Hepatocyte (in vitro differentiated cells): ENCODE measurements around the gene ADGRL1.

ENCODE experiments used
- EZH2phosphoT487 ChIP-seq: fragments of 200-600 bp; sonication (generic); IDR thresholded peaks from one replicate; pipeline ENCODE4 v1.6.1; 2018; ENCODE audit warnings: antibody characterized with exemption, mild to moderate bottlenecking, low read depth, moderate library complexity; ENCODE audit not compliant: unreplicated experiment, severe bottlenecking
- TF ChIP-seq, protein P1 (sequence below): fragments of 200-600 bp; sonication (generic); IDR thresholded peaks from 2 replicates; pipeline ENCODE4 v1.5.1; 2016; ENCODE audit warnings: antibody characterized with exemption, mild to moderate bottlenecking; ENCODE audit not compliant: poor library complexity

DNA sequence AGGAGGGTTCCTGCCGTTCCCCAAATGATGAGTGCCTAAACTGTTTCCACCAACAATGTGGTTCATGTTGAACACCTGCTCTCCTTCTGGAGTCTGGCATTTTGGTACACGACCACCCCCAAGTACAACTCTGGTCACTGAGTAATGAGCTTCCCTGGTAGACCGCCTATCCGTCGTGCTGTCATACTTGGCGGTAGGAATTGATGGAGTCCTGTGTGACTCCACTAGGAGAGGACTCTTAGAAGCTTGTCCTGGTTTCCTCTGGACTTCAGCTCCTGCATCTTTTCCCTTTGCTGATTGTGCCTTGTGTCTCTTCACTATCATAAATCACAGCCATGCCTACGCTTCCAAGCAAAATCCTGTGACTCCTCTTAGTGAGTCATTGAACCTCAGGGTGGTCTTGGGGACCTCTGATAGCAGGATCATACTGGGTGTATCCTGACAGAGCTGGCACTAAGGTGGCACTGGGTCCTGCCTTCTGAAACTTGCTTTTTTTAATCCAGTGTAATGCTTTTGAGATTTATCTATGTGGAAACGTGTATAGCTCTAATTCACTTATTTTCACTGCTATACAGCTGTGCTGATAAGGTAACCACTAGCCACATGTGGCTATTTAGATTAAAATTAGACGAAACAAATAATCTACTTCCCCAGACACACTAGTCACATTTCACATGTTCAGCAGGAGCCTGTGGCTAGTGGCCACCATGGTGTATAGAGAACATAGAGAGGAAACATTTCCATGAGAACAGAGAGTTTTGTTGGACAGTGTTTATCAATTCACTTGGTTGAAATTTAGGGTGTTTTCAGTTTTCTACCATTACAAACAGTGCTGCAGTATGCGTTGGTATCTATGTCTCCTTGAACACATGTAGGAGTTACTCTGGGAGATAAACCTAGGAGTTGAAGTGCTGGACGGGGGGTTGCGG, 63.4 kb downstream of the ADGRL1 start:
- TF ChIP-seq, protein P1, sequence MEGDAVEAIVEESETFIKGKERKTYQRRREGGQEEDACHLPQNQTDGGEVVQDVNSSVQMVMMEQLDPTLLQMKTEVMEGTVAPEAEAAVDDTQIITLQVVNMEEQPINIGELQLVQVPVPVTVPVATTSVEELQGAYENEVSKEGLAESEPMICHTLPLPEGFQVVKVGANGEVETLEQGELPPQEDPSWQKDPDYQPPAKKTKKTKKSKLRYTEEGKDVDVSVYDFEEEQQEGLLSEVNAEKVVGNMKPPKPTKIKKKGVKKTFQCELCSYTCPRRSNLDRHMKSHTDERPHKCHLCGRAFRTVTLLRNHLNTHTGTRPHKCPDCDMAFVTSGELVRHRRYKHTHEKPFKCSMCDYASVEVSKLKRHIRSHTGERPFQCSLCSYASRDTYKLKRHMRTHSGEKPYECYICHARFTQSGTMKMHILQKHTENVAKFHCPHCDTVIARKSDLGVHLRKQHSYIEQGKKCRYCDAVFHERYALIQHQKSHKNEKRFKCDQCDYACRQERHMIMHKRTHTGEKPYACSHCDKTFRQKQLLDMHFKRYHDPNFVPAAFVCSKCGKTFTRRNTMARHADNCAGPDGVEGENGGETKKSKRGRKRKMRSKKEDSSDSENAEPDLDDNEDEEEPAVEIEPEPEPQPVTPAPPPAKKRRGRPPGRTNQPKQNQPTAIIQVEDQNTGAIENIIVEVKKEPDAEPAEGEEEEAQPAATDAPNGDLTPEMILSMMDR: no peak
- TF ChIP-seq EZH2phosphoT487: no peak
